Islet precursor cell (in vitro differentiated cells): ENCODE results near the gene ATXN7L2.

Experiments used
- DNase-seq: peaks from one replicate; pipeline ENCODE4 v3.0.0-alpha.2; 2018

The ATXN7L2 gene

GRCh38 chr1:109478806-109479205, 4.9 kb upstream of the ATXN7L2 start:
- DNase-seq: peak; percentile 73

- peak; percentile 39 for DNase-seq
These were observed 4.4 kb upstream of the ATXN7L2 start for GRCh38 chr1:109479311-109479710.

GRCh38 chr1:109479901-109480300, 3.8 kb upstream of the ATXN7L2 start:
- no peak for DNase-seq

- no peak for DNase-seq
These were observed 2.1 kb upstream of the ATXN7L2 start for GRCh38 chr1:109481646-109482045.

GRCh38 chr1:109482242-109482641, 1.5 kb upstream of the ATXN7L2 start:
- no peak for DNase-seq

GRCh38 chr1:109482791-109483671, 674 bp upstream of the ATXN7L2 start:
- peak; percentile 81 for DNase-seq

- DNase-seq: no peak
These were observed 842 bp downstream of the ATXN7L2 start for GRCh38 chr1:109484519-109484975.

- DNase-seq: no peak
These were observed 1.3 kb downstream of the ATXN7L2 start for GRCh38 chr1:109485001-109485400.

GRCh38 chr1:109487261-109487660, 3.6 kb downstream of the ATXN7L2 start:
- no peak for DNase-seq

- no peak for DNase-seq
These were observed 4.5 kb downstream of the ATXN7L2 start for GRCh38 chr1:109488201-109488600.

- DNase-seq: no peak
These were observed 5.0 kb downstream of the ATXN7L2 start for GRCh38 chr1:109488696-109489095.

GRCh38 chr1:109490029-109490933, 6.6 kb downstream of the ATXN7L2 start:
- peak; percentile 88 for DNase-seq

- DNase-seq: no peak
These were observed 7.2 kb downstream of the ATXN7L2 start for GRCh38 chr1:109490934-109491302.

- DNase-seq: no peak
These were observed 7.7 kb downstream of the ATXN7L2 start for GRCh38 chr1:109491372-109491771.

GRCh38 chr1:109492779-109493178, 9.1 kb downstream of the ATXN7L2 start:
- no peak for DNase-seq

GRCh38 chr1:109493227-109493626, 9.5 kb downstream of the ATXN7L2 start:
- no peak for DNase-seq

GRCh38 chr1:109493805-109494539, 10.3 kb downstream of the ATXN7L2 start, which contains the start of gene CYB561D1:
CYB561D1 (plus strand) TSS chr1:109494094; CDS start chr1:109494140, 46 bp downstream.
- peak; percentile 96 for DNase-seq

GRCh38 chr1:109495738-109496137, 12.0 kb downstream of the ATXN7L2 start:
- peak; percentile 29 for DNase-seq

- DNase-seq: no peak
These were observed 13.9 kb downstream of the ATXN7L2 start for GRCh38 chr1:109497449-109498160.

GRCh38 chr1:109498161-109498801, 14.6 kb downstream of the ATXN7L2 start:
- DNase-seq: peak; percentile 82

- no peak for DNase-seq
These were observed 15.4 kb downstream of the ATXN7L2 start for GRCh38 chr1:109499081-109499480.
